A549 (cell line): ENCODE data around the gene UNC5C. TPM values are rescaled to one million over a fixed set of nuclear protein-coding genes. Genes with fewer than 3 reads are reported as not detected.

Source experiments
- ATAC-seq, 2 experiments: fragments of 200-7000 bp in 1 of 2; fragments of >200 bp in 1 of 2; cut with Nextera tagmentation in 1 of 2; cut with Tn5 transposase in 1 of 2; 3 replicates each; pipeline versions ENCODE4 v1.8.0 to v1.9.1; 2018 to 2020; ENCODE audit warnings: mild to moderate bottlenecking in 1 of 2, moderate library complexity in 1 of 2
- CTCF ChIA-PET: fragments of 300-600 bp; sonication (Branson Sonifier 250); formaldehyde crosslinking; extraction: SDS; loops from one replicate; lab custom pipeline; 2021; ENCODE audit warnings: antibody characterized with exemption, inconsistent platforms; lab: Yijun Ruan, JAX
- POLR2A ChIA-PET: fragments of 350-600 bp; formaldehyde crosslinking; extraction: SDS; loops from one replicate; lab custom pipeline; 2021; ENCODE audit warnings: antibody characterized with exemption, inconsistent platforms; lab: Yijun Ruan, JAX
- DNase-seq, 2 experiments: peaks; one replicate each; pipeline versions ENCODE4 v3.0.0 to v3.0.0-alpha.2; 2011 to 2016; ENCODE audit warnings: low read depth in 1 of 2, low spot score in 1 of 2
- FAIRE-seq: peaks from 2 replicates; lab custom pipeline; 2011; peaks lifted over from hg19 to GRCh38; lab: Jason Lieb, UNC
- H3K27ac ChIP-seq, 2 experiments: fragments of >200 bp; sonication (Bioruptor Twin); formaldehyde crosslinking; 3 replicates each; pipeline ENCODE4 v1.5.1; 2016 to 2017
- H3K4me1 ChIP-seq: fragments of >200 bp; sonication (Bioruptor Twin); formaldehyde crosslinking; 3 replicates; pipeline ENCODE4 v1.6.1; 2016
- H3K4me2 ChIP-seq: fragments of >200 bp; sonication (Bioruptor Twin); formaldehyde crosslinking; 3 replicates; pipeline ENCODE4 v1.6.1; 2016
- H3K4me3 ChIP-seq: fragments of >200 bp; sonication (Bioruptor Twin); formaldehyde crosslinking; 3 replicates; pipeline ENCODE4 v1.5.1; 2016
- H3K9me3 ChIP-seq: fragments of >200 bp; sonication (Bioruptor Twin); formaldehyde crosslinking; 3 replicates; pipeline ENCODE4 v1.6.1; 2016
- CBX2 ChIP-seq: fragments of 200-600 bp; sonication (generic); IDR thresholded peaks from 2 replicates; pipeline ENCODE4 v1.6.1; 2016; ENCODE audit warnings: low read depth, mild to moderate bottlenecking, borderline replicate concordance
- CBX8 ChIP-seq: fragments of 200-600 bp; sonication (generic); IDR thresholded peaks from 2 replicates; pipeline ENCODE4 v1.6.1; 2016
- CHD4 ChIP-seq: fragments of 200-600 bp; sonication (generic); IDR thresholded peaks from 2 replicates; pipeline ENCODE4 v1.6.1; 2016; ENCODE audit warnings: antibody characterized with exemption, mild to moderate bottlenecking, borderline replicate concordance
- EHF ChIP-seq: fragments of 250-450 bp; sonication (Bioruptor Pico); IDR thresholded peaks from 2 replicates; pipeline ENCODE4 v1.5.0; 2020; ENCODE audit warnings: mild to moderate bottlenecking
- FOSB ChIP-seq: fragments of 250-450 bp; sonication (Bioruptor Pico); IDR thresholded peaks from 2 replicates; pipeline ENCODE4 v1.5.0; 2020; ENCODE audit warnings: mild to moderate bottlenecking, moderate library complexity
- FOSL2 ChIP-seq, 2 experiments: fragments of 450-650 bp in 1 of 2; fragments of >200 bp in 1 of 2; sonication (Bioruptor Twin) in 1 of 2; formaldehyde crosslinking; IDR thresholded peaks; 2 replicates each; pipeline versions ENCODE4 v1.5.0 to v1.6.1; 2016 to 2020; ENCODE audit warnings: mild to moderate bottlenecking in 1 of 2, moderate library complexity in 1 of 2
- HEYL ChIP-seq: fragments of 250-450 bp; sonication (Bioruptor Pico); IDR thresholded peaks from 2 replicates; pipeline ENCODE4 v1.8.0; 2021; ENCODE audit warnings: mild to moderate bottlenecking, moderate library complexity
- HOXB13 ChIP-seq: fragments of 250-450 bp; sonication (Bioruptor Pico); IDR thresholded peaks from 2 replicates; pipeline ENCODE4 v1.5.0; 2020; ENCODE audit warnings: low read depth, mild to moderate bottlenecking, moderate library complexity
- HOXB5 ChIP-seq: fragments of 250-450 bp; sonication (Bioruptor Pico); IDR thresholded peaks from 2 replicates; pipeline ENCODE4 v1.5.0; 2020; ENCODE audit warnings: mild to moderate bottlenecking, moderate library complexity
- KDM1A ChIP-seq: fragments of 200-600 bp; sonication (generic); IDR thresholded peaks from 2 replicates; pipeline ENCODE4 v1.6.1; 2016; ENCODE audit warnings: low read depth, mild to moderate bottlenecking
- KDM5A ChIP-seq: fragments of 200-600 bp; sonication (generic); IDR thresholded peaks from 2 replicates; pipeline ENCODE4 v1.6.1; 2016; ENCODE audit warnings: antibody characterized with exemption, mild to moderate bottlenecking
- MAFK ChIP-seq: fragments of 450-650 bp; IDR thresholded peaks from 2 replicates; pipeline ENCODE4 v1.6.1; 2014; ENCODE audit not compliant: partially characterized antibody
- MAZ ChIP-seq: fragments of 150-350 bp; IDR thresholded peaks from 2 replicates; pipeline ENCODE4 v1.6.1; 2014; ENCODE audit warnings: antibody characterized with exemption, low read depth, low read length, borderline replicate concordance
- MYC ChIP-seq: IDR thresholded peaks from 2 replicates; pipeline ENCODE4 v1.6.1; 2012; ENCODE audit warnings: mild to moderate bottlenecking, inconsistent platforms, low read length, improper control_type of control experiment, borderline replicate concordance
- NPAS2 ChIP-seq: fragments of 250-450 bp; sonication (Bioruptor Pico); IDR thresholded peaks from 2 replicates; pipeline ENCODE4 v1.8.0; 2022; ENCODE audit warnings: mild to moderate bottlenecking, moderate library complexity, borderline replicate concordance
- POLR2AphosphoS2 ChIP-seq: conservative IDR thresholded peaks from 2 replicates; pipeline ENCODE4 v1.6.1; 2012; ENCODE audit warnings: low read length, improper control_type of control experiment, inconsistent platforms
- RARB ChIP-seq: fragments of 250-450 bp; sonication (Bioruptor Pico); IDR thresholded peaks from 2 replicates; pipeline ENCODE4 v1.8.0; 2021; ENCODE audit warnings: mild to moderate bottlenecking, moderate library complexity
- RCOR1 ChIP-seq: fragments of 150-350 bp; IDR thresholded peaks from 2 replicates; pipeline ENCODE4 v1.6.1; 2014; ENCODE audit warnings: antibody characterized with exemption, low read length, low read depth
- REST ChIP-seq: fragments of 200-600 bp; sonication (generic); IDR thresholded peaks from 2 replicates; pipeline ENCODE4 v1.6.1; 2016; ENCODE audit warnings: antibody characterized with exemption, mild to moderate bottlenecking, moderate library complexity
- RNF2 ChIP-seq: fragments of 200-600 bp; sonication (generic); IDR thresholded peaks from 2 replicates; pipeline ENCODE4 v1.6.1; 2016; ENCODE audit warnings: low read depth, mild to moderate bottlenecking, antibody characterized with exemption, moderate library complexity, borderline replicate concordance
- TFCP2L1 ChIP-seq: fragments of 250-450 bp; sonication (Bioruptor Pico); IDR thresholded peaks from 2 replicates; pipeline ENCODE4 v1.5.0; 2021; ENCODE audit warnings: mild to moderate bottlenecking
- ZC3H11A ChIP-seq: fragments of 450-650 bp; IDR thresholded peaks from 2 replicates; pipeline ENCODE4 v1.6.1; 2014; ENCODE audit warnings: antibody characterized with exemption, mild to moderate bottlenecking
- WGBS: methylation state at CpG from one replicate; pipeline ENCODE4 v1.1.6; 2017; ENCODE audit errors: missing lambda C conversion rate; 5-methylcytosine and 5-hydroxymethylcytosine counted together
- polyA plus RNA-seq, 4 experiments: library from polyadenylated mRNA; depleted of rRNA in 3 of 4; stranded (reverse); fragments of >200 nt; fragmentation: RNase III in 1 of 4; extraction: RNeasy Plus Mini Kit Qiagen cat#74134 plus additional on column Dnase treatment in 1 of 4; gene quantifications; 2 replicates in 3 of 4; 3 replicates in 1 of 4; pipeline ENCODE4 v1.2.3, GENCODE V29; 2011 to 2017
- TF ChIP-seq, protein P1 (sequence below): fragments of 250-450 bp; sonication (Bioruptor Pico); IDR thresholded peaks from 2 replicates; pipeline ENCODE4 v1.5.0; 2020; ENCODE audit warnings: low read depth, mild to moderate bottlenecking, moderate library complexity
- TF ChIP-seq, protein P2 (sequence below): fragments of 450-650 bp; IDR thresholded peaks from 2 replicates; pipeline ENCODE4 v1.6.1; 2014; ENCODE audit warnings: antibody characterized with exemption
- TF ChIP-seq, protein P3 (sequence below): IDR thresholded peaks from 2 replicates; pipeline ENCODE4 v1.6.1; 2012

The UNC5C gene
- polyA plus RNA-seq, 2 of the 4 experiments (the other 2 are of a cell fraction) = 0.13 TPM; not detected in 1

DNA sequence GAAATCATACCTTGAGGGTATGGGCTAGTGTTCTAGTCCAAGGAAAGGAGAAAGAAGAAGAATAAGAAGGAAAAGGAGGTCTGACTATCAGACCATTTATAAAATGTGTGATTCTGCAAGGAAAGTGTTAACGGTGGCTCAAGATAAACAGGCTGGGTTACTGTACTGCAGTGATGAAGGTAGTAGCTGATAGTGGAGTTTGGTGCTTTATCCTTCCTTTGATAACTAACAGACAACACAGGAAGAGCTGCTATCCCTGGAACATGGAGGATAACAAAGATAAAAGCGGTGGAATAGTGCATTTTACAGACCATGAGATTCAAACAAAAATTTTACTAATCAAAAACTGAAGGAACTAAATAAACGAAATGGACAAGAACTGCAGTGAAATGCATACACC is 2.6 kb downstream of the UNC5C start (continued):
- no peak for TF ChIP-seq ZC3H11A
- TF ChIP-seq MAFK = no peak
- no peak for TF ChIP-seq HEYL (CRISPR knock-in tag)
- TF ChIP-seq, protein P1, sequence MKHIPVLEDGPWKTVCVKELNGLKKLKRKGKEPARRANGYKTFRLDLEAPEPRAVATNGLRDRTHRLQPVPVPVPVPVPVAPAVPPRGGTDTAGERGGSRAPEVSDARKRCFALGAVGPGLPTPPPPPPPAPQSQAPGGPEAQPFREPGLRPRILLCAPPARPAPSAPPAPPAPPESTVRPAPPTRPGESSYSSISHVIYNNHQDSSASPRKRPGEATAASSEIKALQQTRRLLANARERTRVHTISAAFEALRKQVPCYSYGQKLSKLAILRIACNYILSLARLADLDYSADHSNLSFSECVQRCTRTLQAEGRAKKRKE (CRISPR knock-in tag) = no peak
- TF ChIP-seq REST = no peak
- TF ChIP-seq EHF (CRISPR knock-in tag) = no peak

- no peak for ATAC-seq
- Histone ChIP-seq H3K4me2 (no peak overlapping the region), H3K27ac (no peak overlapping the region), H3K9me3 (no peaks in the 10 kb centered on the region), H3K4me1 (0 out of 3 replicates have a peak, but pooled peaks cover 6% of the 10 kb centered on the region), H3K4me3 (no peak overlapping the region)
- DNase-seq = no peak
- TF ChIP-seq HOXB5 (CRISPR knock-in tag) (no peak), RCOR1 (no peak), HOXB13 (CRISPR knock-in tag) (no peak), KDM5A (no peak), CBX8 (no peak), FOSB (CRISPR knock-in tag) (no peak), TFCP2L1 (CRISPR knock-in tag) (no peak), NPAS2 (CRISPR knock-in tag) (no peak), RNF2 (no peak)
- TF ChIP-seq, protein P1 (CRISPR knock-in tag) = no peak
- FAIRE-seq = no peak
- ChIA-PET CTCF (no interaction called here), POLR2A (no interaction called here)
- WGBS = 86% methylated on average over 6 of the region's 6 CpGs
Measured at GRCh38 chr4:95545546-95545945, 3.2 kb downstream of the UNC5C start.

GRCh38 chr4:95544113-95545103 is 4.4 kb downstream of the UNC5C start:
- no peak overlapping the region for H3K4me2 ChIP-seq
- no peak overlapping the region for H3K4me3 ChIP-seq
- WGBS = 55% methylated on average over 8 of the region's 8 CpGs
- FAIRE-seq (no peak), DNase-seq (no peak), ATAC-seq (no peak)
- ChIA-PET POLR2A (no interaction called here), CTCF (no interaction called here)
- no peaks in the 10 kb centered on the region for H3K9me3 ChIP-seq
- 0 out of 3 replicates have a peak, but pooled peaks cover 6% of the 10 kb centered on the region for H3K4me1 ChIP-seq
- no peak overlapping the region for H3K27ac ChIP-seq
- TF ChIP-seq, protein P2, sequence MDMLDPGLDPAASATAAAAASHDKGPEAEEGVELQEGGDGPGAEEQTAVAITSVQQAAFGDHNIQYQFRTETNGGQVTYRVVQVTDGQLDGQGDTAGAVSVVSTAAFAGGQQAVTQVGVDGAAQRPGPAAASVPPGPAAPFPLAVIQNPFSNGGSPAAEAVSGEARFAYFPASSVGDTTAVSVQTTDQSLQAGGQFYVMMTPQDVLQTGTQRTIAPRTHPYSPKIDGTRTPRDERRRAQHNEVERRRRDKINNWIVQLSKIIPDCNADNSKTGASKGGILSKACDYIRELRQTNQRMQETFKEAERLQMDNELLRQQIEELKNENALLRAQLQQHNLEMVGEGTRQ = no peak
- TF ChIP-seq RCOR1 = no peak
- no peak for TF ChIP-seq RARB
- TF ChIP-seq HOXB13 (CRISPR knock-in tag) = no peak
- TF ChIP-seq, protein P3, sequence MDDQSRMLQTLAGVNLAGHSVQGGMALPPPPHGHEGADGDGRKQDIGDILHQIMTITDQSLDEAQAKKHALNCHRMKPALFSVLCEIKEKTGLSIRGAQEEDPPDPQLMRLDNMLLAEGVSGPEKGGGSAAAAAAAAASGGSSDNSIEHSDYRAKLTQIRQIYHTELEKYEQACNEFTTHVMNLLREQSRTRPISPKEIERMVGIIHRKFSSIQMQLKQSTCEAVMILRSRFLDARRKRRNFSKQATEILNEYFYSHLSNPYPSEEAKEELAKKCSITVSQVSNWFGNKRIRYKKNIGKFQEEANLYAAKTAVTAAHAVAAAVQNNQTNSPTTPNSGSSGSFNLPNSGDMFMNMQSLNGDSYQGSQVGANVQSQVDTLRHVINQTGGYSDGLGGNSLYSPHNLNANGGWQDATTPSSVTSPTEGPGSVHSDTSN = no peak
- no peak for TF ChIP-seq MAFK
- no peak for TF ChIP-seq MAZ
- TF ChIP-seq MYC = no peak
- no peak for TF ChIP-seq HEYL (CRISPR knock-in tag)
- no peak for TF ChIP-seq CBX2
- TF ChIP-seq HOXB5 (CRISPR knock-in tag) = no peak
- no peak for TF ChIP-seq FOSL2 (IDR thresholded peaks at IDR 0.05)
- TF ChIP-seq FOSL2 (CRISPR knock-in tag; IDR thresholded peaks at IDR 0.05) = no peak
- no peak for TF ChIP-seq POLR2AphosphoS2
- no peak for TF ChIP-seq CHD4
- TF ChIP-seq KDM1A = no peak
